Central memory CD4-positive, alpha-beta T cell (primary cell): Measurements from ENCODE around the gene TOP2B.
A peak's percentile ranks its signal among the peaks of the same experiment; 100 is the strongest.

Experiments
- DNase-seq: peaks from one replicate; pipeline ENCODE4 v3.0.0; 2022
- total RNA-seq, 3 experiments: gene quantifications; one replicate each; lab custom pipeline; 2026; lab: John Stamatoyannopoulos, UW

TOP2B gene
- total RNA-seq: 252 to 531 (median 334) reads per million in 3 experiments

GRCh38 chr3:25664812-25665314, at the start of gene TOP2B:
Gene TOP2B, minus strand, starts transcription at chr3:25664907. Its CDS starts 610 bp downstream, at chr3:25664297.
- peak; percentile 96 for DNase-seq

GRCh38 chr3:25713341-25713985, 48.8 kb upstream of the TOP2B start:
- no peak for DNase-seq

- DNase-seq: no peak
These were observed 46.4 kb upstream of the TOP2B start for GRCh38 chr3:25711090-25711489.

- no peak for DNase-seq
These were observed 43.3 kb upstream of the TOP2B start for GRCh38 chr3:25708036-25708435.

- DNase-seq: no peak
These were observed 42.7 kb upstream of the TOP2B start for GRCh38 chr3:25707268-25707926.

- no peak for DNase-seq
These were observed 41.5 kb upstream of the TOP2B start for GRCh38 chr3:25706213-25706612.

- no peak for DNase-seq
These were observed 32.8 kb upstream of the TOP2B start for GRCh38 chr3:25697553-25697952.

GRCh38 chr3:25695731-25696420, 31.2 kb upstream of the TOP2B start:
- no peak for DNase-seq

GRCh38 chr3:25693238-25693637, 28.5 kb upstream of the TOP2B start:
- DNase-seq: no peak

GRCh38 chr3:25692341-25692740, 27.6 kb upstream of the TOP2B start:
- no peak for DNase-seq

- no peak for DNase-seq
These were observed 26.2 kb upstream of the TOP2B start for GRCh38 chr3:25690768-25691533.

GRCh38 chr3:25689226-25689625, 24.5 kb upstream of the TOP2B start:
- no peak for DNase-seq

GRCh38 chr3:25687742-25688141, 23.0 kb upstream of the TOP2B start:
- no peak for DNase-seq

- no peak for DNase-seq
These were observed 22.1 kb upstream of the TOP2B start for GRCh38 chr3:25686766-25687165.

GRCh38 chr3:25683882-25684281, 19.2 kb upstream of the TOP2B start:
- DNase-seq: no peak

- DNase-seq: no peak
These were observed 18.7 kb upstream of the TOP2B start for GRCh38 chr3:25683410-25683809.

- DNase-seq: no peak
These were observed 15.1 kb upstream of the TOP2B start for GRCh38 chr3:25679642-25680302.

- no peak for DNase-seq
These were observed 14.5 kb upstream of the TOP2B start for GRCh38 chr3:25679166-25679565.

GRCh38 chr3:25678581-25678980, 13.9 kb upstream of the TOP2B start:
- DNase-seq: no peak

- DNase-seq: no peak
These were observed 12.4 kb upstream of the TOP2B start for GRCh38 chr3:25677121-25677520.

- no peak for DNase-seq
These were observed 10.0 kb upstream of the TOP2B start for GRCh38 chr3:25674670-25675069.

GRCh38 chr3:25673738-25674298, 9.1 kb upstream of the TOP2B start:
- DNase-seq: no peak
